Dendritic cell treated with granulocyte-macrophage colony-stimulating factor and Interleukin-4, amounts not matched to agents 40 ng/mL and 50 ng/mL, for 4 days (primary cell): ENCODE data around the gene SMOC2.

Experiments used
- H3K27ac Mint-ChIP-seq: one replicate; pipeline ENCODE4 v1.8.0; 2022; ENCODE audit warnings: mild to moderate bottlenecking, mixed read lengths
- H3K27me3 Mint-ChIP-seq: one replicate; pipeline ENCODE4 v1.8.0; 2022; ENCODE audit warnings: mild to moderate bottlenecking, mixed read lengths
- H3K36me3 Mint-ChIP-seq: one replicate; pipeline ENCODE4 v1.8.0; 2022; ENCODE audit warnings: low read depth, mixed read lengths
- H3K4me1 Mint-ChIP-seq: one replicate; pipeline ENCODE4 v1.8.0; 2022; ENCODE audit warnings: low read depth, mixed read lengths
- H3K4me3 Mint-ChIP-seq: one replicate; pipeline ENCODE4 v1.8.0; 2022; ENCODE audit warnings: mild to moderate bottlenecking, moderate library complexity, mixed read lengths
- H3K9me3 Mint-ChIP-seq: one replicate; pipeline ENCODE4 v1.8.0; 2022; ENCODE audit warnings: mixed read lengths
- intact Hi-C: fragments of 100-400 bp; cut with micrococcal nuclease; formaldehyde crosslinking; loops from one replicate; pipeline ENCODE4 v1.15.0; 2022

The SMOC2 gene

GRCh38 chr6:168515376-168515775 is 74.4 kb downstream of the SMOC2 start:
- intact Hi-C loops = no loop called here
- Mint-ChIP-seq H3K4me1 (no peaks in the 10 kb centered on the region), H3K27me3 (no peaks in the 10 kb centered on the region)

DNA sequence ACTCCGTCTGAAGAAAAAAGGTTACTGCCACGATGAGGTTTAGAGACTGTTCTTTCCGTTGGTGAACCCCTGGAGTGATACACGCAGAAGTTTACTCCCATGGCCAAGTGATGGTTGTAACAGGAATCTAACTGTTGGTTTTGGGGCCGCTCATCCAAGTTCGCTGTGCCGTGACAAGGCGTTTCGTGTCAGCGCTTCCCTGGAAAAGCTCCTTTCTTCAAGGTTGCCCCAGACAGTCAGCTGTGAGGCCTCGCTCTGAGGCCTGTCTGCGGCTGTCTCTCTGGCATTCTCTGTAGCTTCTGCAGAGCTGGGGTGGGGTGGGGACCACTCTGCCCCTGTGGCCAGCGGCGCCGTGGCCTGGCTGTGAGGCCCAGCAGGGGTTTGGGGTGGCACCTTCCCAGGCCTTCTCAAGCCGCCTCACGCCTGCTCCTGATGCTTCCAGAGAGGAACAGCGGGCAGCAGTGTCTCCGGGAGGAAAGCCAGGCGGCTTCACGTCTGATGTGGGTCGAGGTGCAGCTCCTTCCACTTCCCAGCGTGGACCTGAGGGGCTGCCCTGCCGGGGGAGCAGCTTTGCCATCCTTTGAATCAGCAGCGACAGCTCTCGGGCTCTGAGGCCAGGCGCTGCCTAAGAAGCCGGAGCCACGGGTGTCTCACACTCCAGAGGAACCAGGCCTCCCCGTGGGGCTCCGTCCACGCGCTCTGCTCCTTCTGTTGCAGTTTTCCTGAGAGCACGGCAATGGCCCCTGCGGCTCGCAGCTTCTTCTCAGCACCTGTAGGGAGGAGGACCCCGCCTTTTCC is 76.2 kb downstream of the SMOC2 start:
- H3K4me1 Mint-ChIP-seq = no peaks in the 10 kb centered on the region
- intact Hi-C loops = no loop called here
- no peaks in the 10 kb centered on the region for H3K36me3 Mint-ChIP-seq
- no peak overlapping the region for H3K27ac Mint-ChIP-seq
- H3K27me3 Mint-ChIP-seq = no peaks in the 10 kb centered on the region
- H3K4me3 Mint-ChIP-seq = no peak overlapping the region
- no peaks in the 10 kb centered on the region for H3K9me3 Mint-ChIP-seq

More at GRCh38 chr6:168515376-168515775, 74.4 kb downstream of the SMOC2 start:
- Mint-ChIP-seq H3K27ac (no peak overlapping the region), H3K9me3 (no peaks in the 10 kb centered on the region), H3K36me3 (no peaks in the 10 kb centered on the region), H3K4me3 (no peak overlapping the region)

DNA sequence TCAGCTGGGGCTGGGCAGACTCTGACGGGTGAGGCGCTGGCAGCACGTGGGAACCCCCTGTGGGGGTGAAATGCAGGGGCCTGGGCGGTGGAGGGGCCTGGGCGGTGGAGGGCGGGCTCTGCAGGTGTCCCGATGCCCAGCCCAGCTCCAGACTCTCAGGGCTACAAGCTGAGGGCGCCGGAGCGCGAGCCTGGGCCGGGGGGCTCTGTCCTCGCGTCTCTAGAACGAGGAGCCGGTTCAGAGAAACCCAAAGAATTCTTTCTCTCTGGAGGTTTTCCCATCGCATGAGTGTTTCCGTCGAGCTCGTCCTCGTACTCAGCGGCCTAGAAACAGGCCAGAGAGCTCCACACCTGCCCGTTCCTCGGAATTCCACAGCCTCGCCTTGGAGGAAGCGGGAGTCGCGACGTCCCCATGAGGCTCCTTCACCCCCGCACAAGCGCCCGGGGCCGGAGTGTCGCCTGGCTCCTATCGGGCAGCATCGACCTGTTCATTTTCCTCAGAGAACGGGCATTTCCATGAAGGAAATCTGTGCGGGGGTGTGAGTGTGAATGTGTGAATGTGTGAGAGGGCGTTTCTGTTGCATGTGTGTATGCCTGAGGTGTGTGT is 76.9 kb downstream of the SMOC2 start:
- no peaks in the 10 kb centered on the region for H3K36me3 Mint-ChIP-seq
- H3K4me1 Mint-ChIP-seq = no peaks in the 10 kb centered on the region
- no peak overlapping the region for H3K27ac Mint-ChIP-seq
- intact Hi-C loops = no loop called here
- no peaks in the 10 kb centered on the region for H3K9me3 Mint-ChIP-seq
- no peak overlapping the region for H3K4me3 Mint-ChIP-seq
- no peaks in the 10 kb centered on the region for H3K27me3 Mint-ChIP-seq

DNA sequence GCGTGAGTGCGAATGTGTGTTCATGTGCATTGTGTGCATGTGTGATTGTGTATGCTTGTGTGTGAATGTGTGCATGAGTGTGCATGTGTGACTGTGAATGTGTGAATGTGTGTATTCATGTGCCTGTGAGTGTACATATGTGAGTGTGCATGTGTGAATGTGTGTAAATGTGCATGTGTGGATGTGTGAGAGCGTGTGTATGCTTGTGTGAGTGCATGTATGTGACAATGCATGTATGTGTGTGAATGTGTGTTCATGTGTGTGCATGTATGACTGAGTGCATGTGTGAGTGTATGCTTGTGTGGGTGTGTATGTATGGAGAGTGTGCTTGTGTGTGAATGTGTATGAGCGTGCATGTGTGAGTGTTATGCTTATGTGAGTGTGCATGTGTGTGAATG is 77.4 kb downstream of the SMOC2 start:
- Mint-ChIP-seq H3K4me1 (no peaks in the 10 kb centered on the region), H3K4me3 (no peak overlapping the region), H3K27ac (no peak overlapping the region), H3K36me3 (no peaks in the 10 kb centered on the region), H3K9me3 (no peaks in the 10 kb centered on the region), H3K27me3 (no peaks in the 10 kb centered on the region)
- intact Hi-C loops = no loop called here

DNA sequence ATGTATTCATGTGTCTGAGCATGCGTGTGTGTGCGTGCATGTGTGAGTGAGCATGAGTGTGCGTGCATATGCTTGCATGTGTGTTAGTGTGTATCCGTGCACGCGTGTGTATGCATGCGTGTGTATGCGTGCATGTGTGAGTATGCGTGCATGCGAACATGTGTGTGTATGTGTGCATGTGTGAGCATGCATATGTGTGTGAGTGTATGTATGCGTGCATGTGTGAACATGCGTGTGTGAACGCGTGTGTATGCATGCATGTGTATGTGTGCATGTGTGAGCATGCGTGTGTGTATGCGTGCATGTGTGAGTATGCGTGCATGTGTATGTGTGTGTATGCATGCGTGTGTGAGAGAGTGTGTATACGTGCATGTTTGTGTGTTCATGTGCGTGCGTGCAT is 77.9 kb downstream of the SMOC2 start:
- Mint-ChIP-seq H3K36me3 (no peaks in the 10 kb centered on the region), H3K9me3 (no peaks in the 10 kb centered on the region), H3K4me1 (no peaks in the 10 kb centered on the region), H3K27me3 (no peaks in the 10 kb centered on the region), H3K27ac (no peak overlapping the region), H3K4me3 (no peak overlapping the region)
- intact Hi-C loops = no loop called here

GRCh38 chr6:168520233-168520632 is 79.2 kb downstream of the SMOC2 start:
- no peaks in the 10 kb centered on the region for H3K4me1 Mint-ChIP-seq
- H3K36me3 Mint-ChIP-seq = no peaks in the 10 kb centered on the region
- H3K27ac Mint-ChIP-seq = no peak overlapping the region
- H3K27me3 Mint-ChIP-seq = no peaks in the 10 kb centered on the region
- no peak overlapping the region for H3K4me3 Mint-ChIP-seq
- intact Hi-C loops = no loop called here
- H3K9me3 Mint-ChIP-seq = no peaks in the 10 kb centered on the region

GRCh38 chr6:168524571-168525001 is 83.6 kb downstream of the SMOC2 start:
- H3K4me1 Mint-ChIP-seq = no peaks in the 10 kb centered on the region
- H3K27ac Mint-ChIP-seq = no peak overlapping the region
- intact Hi-C loops = no loop called here
- H3K9me3 Mint-ChIP-seq = no peaks in the 10 kb centered on the region
- H3K4me3 Mint-ChIP-seq = no peak overlapping the region
- H3K27me3 Mint-ChIP-seq = no peaks in the 10 kb centered on the region
- no peaks in the 10 kb centered on the region for H3K36me3 Mint-ChIP-seq

DNA sequence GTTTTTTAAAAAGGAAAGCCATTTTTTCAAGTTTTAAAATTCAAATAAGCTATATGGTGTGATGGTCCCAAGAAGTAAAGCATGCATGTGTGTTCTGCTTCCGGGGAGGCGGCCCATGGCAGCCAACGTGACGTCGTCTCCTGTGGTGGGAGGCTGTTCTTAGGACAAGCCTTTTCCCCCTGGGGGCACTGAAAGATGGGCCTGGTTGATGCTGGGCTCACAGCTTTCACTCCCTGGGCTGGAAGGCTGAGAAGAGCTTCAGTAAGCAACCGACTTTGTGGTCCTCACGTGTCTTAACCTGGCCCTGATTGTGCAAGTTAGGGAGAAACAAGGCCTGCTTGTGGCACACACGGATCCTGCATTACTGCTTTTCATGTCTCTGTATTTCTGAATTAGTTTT is 84.1 kb downstream of the SMOC2 start:
- no peaks in the 10 kb centered on the region for H3K9me3 Mint-ChIP-seq
- no peak overlapping the region for H3K27ac Mint-ChIP-seq
- H3K4me3 Mint-ChIP-seq = no peak overlapping the region
- intact Hi-C loops = no loop called here
- H3K27me3 Mint-ChIP-seq = no peaks in the 10 kb centered on the region
- H3K36me3 Mint-ChIP-seq = no peaks in the 10 kb centered on the region
- H3K4me1 Mint-ChIP-seq = no peaks in the 10 kb centered on the region

- Mint-ChIP-seq H3K4me1 (no peaks in the 10 kb centered on the region), H3K27me3 (no peaks in the 10 kb centered on the region), H3K36me3 (no peaks in the 10 kb centered on the region), H3K4me3 (no peak overlapping the region), H3K9me3 (no peaks in the 10 kb centered on the region), H3K27ac (no peak overlapping the region)
- intact Hi-C loops = no loop called here
Measured at GRCh38 chr6:168525926-168526630, 85.1 kb downstream of the SMOC2 start.

- H3K4me3 Mint-ChIP-seq = no peak overlapping the region
- H3K4me1 Mint-ChIP-seq = no peaks in the 10 kb centered on the region
- H3K27ac Mint-ChIP-seq = no peak overlapping the region
- intact Hi-C loops = no loop called here
- no peaks in the 10 kb centered on the region for H3K36me3 Mint-ChIP-seq
- no peaks in the 10 kb centered on the region for H3K9me3 Mint-ChIP-seq
- H3K27me3 Mint-ChIP-seq = no peaks in the 10 kb centered on the region
Measured at GRCh38 chr6:168526841-168527281, 85.9 kb downstream of the SMOC2 start.

GRCh38 chr6:168527451-168528210 is 86.6 kb downstream of the SMOC2 start:
- H3K9me3 Mint-ChIP-seq = no peaks in the 10 kb centered on the region
- H3K4me3 Mint-ChIP-seq = no peak overlapping the region
- H3K4me1 Mint-ChIP-seq = no peaks in the 10 kb centered on the region
- intact Hi-C loops = no loop called here
- no peaks in the 10 kb centered on the region for H3K27me3 Mint-ChIP-seq
- no peak overlapping the region for H3K27ac Mint-ChIP-seq
- H3K36me3 Mint-ChIP-seq = no peaks in the 10 kb centered on the region

GRCh38 chr6:168528474-168529095 is 87.6 kb downstream of the SMOC2 start:
- Mint-ChIP-seq H3K27me3 (no peaks in the 10 kb centered on the region), H3K27ac (no peak overlapping the region), H3K4me1 (no peaks in the 10 kb centered on the region), H3K9me3 (no peaks in the 10 kb centered on the region), H3K4me3 (no peak overlapping the region), H3K36me3 (no peaks in the 10 kb centered on the region)
- intact Hi-C loops = no loop called here

- Mint-ChIP-seq H3K36me3 (no peaks in the 10 kb centered on the region), H3K4me3 (no peak overlapping the region), H3K9me3 (no peaks in the 10 kb centered on the region), H3K4me1 (no peaks in the 10 kb centered on the region), H3K27me3 (no peaks in the 10 kb centered on the region), H3K27ac (no peak overlapping the region)
- intact Hi-C loops = no loop called here
Measured at GRCh38 chr6:168529214-168529613, 88.2 kb downstream of the SMOC2 start.
